Posterior cingulate gyrus (tissue), 11 donors: ENCODE results near the gene EPB41L1.

Source experiments
- DNase-seq, 10 donors: peaks; one replicate each; pipeline versions ENCODE4 v3.0.0 to v3.0.0-alpha.2; 2020 to 2021; ENCODE audit warnings: mixed read lengths in 3 of 10
- intact Hi-C: fragments of 100-400 bp; cut with DNase I; formaldehyde crosslinking; loops from one replicate; pipeline ENCODE4 v1.15.1; 2023

The EPB41L1 gene

GRCh38 chr20:36152261-36152660 is 2.3 kb upstream of the EPB41L1 start:
- intact Hi-C loops: loop anchor here (5.0 kb wide), 1 partner anchor 160 kb away; no protein-coding TSS in a partner anchor
- DNase-seq: peak in 4 of 10 donors; percentile 30 to 88 (median 76)

- DNase-seq: peak in 2 of 10 donors; percentile 46 to 55
- intact Hi-C loops: loop anchor here (5.0 kb wide), 1 partner anchor 161 kb away; no protein-coding TSS in a partner anchor
Measured at GRCh38 chr20:36153204-36153603, 1.3 kb upstream of the EPB41L1 start.

- DNase-seq: peak; percentile 75 to 97 (median 88)
- intact Hi-C loops: loop anchor here (2.0 to 5.0 kb wide), 2 partner anchors 45 to 162 kb away; no protein-coding TSS in a partner anchor
Measured at GRCh38 chr20:36153736-36154699, 522 bp upstream of the EPB41L1 start.

- DNase-seq: peak in 8 of 10 donors; percentile 26 to 86 (median 50)
- intact Hi-C loops: loop anchor here (2.0 kb wide), 1 partner anchor 43 kb away; no protein-coding TSS in a partner anchor
Measured at GRCh38 chr20:36155629-36155971, 1.1 kb downstream of the EPB41L1 start.

GRCh38 chr20:36155991-36156390 is 1.5 kb downstream of the EPB41L1 start:
- intact Hi-C loops: loop anchor here (2.0 kb wide), 1 partner anchor 43 kb away; no protein-coding TSS in a partner anchor

GRCh38 chr20:36157610-36158009 is 3.1 kb downstream of the EPB41L1 start:
- intact Hi-C loops: no loop called here
- DNase-seq: peak in 2 of 10 donors; percentile 29 to 41

More at GRCh38 chr20:36155991-36156390, 1.5 kb downstream of the EPB41L1 start:
- peak in 9 of 10 donors; percentile 42 to 94 (median 66) for DNase-seq

- DNase-seq: peak in 2 of 10 donors; percentile 24 to 44
- intact Hi-C loops: no loop called here
Measured at GRCh38 chr20:36158160-36158741, 3.7 kb downstream of the EPB41L1 start.

GRCh38 chr20:36159833-36160232 is 5.3 kb downstream of the EPB41L1 start:
- DNase-seq: no peak
- intact Hi-C loops: no loop called here

- DNase-seq: peak in 3 of 10 donors; percentile 27 to 67 (median 32)
- intact Hi-C loops: no loop called here
Measured at GRCh38 chr20:36162272-36162966, 7.9 kb downstream of the EPB41L1 start.

- intact Hi-C loops: no loop called here
- peak in 2 of 10 donors; percentile 49 to 66 for DNase-seq
Measured at GRCh38 chr20:36167902-36168503, 13.5 kb downstream of the EPB41L1 start.

- peak in 2 of 10 donors; percentile 65 to 77 for DNase-seq
- intact Hi-C loops: no loop called here
Measured at GRCh38 chr20:36170542-36171215, 16.1 kb downstream of the EPB41L1 start.

GRCh38 chr20:36173451-36173933 is 19.0 kb downstream of the EPB41L1 start:
- peak in 7 of 10 donors; percentile 36 to 91 (median 59) for DNase-seq
- intact Hi-C loops: no loop called here

GRCh38 chr20:36175016-36175415 is 20.5 kb downstream of the EPB41L1 start:
- peak in 2 of 10 donors; percentile 32 to 44 for DNase-seq
- intact Hi-C loops: no loop called here

GRCh38 chr20:36175475-36175995 is 21.0 kb downstream of the EPB41L1 start:
- peak in 2 of 10 donors; percentile 21 to 54 for DNase-seq
- intact Hi-C loops: no loop called here

- intact Hi-C loops: no loop called here
- DNase-seq: peak in 2 of 10 donors; percentile 16 to 73
Measured at GRCh38 chr20:36177716-36178115, 23.2 kb downstream of the EPB41L1 start.

- intact Hi-C loops: no loop called here
- peak in 5 of 10 donors; percentile 29 to 90 (median 74) for DNase-seq
Measured at GRCh38 chr20:36179170-36179945, 24.8 kb downstream of the EPB41L1 start.

- DNase-seq: no peak
- intact Hi-C loops: no loop called here
Measured at GRCh38 chr20:36180323-36180722, 25.8 kb downstream of the EPB41L1 start.

GRCh38 chr20:36181934-36182603 is 27.5 kb downstream of the EPB41L1 start:
- DNase-seq: no peak
- intact Hi-C loops: no loop called here
